Measurements from ENCODE around the gene ZNF621.
"Not testable (repeated sequence)": the region's sequence is repeated elsewhere in the genome, so short reads cannot be mapped to it uniquely, and the experiment has no call there.

The ZNF621 gene

DNA sequence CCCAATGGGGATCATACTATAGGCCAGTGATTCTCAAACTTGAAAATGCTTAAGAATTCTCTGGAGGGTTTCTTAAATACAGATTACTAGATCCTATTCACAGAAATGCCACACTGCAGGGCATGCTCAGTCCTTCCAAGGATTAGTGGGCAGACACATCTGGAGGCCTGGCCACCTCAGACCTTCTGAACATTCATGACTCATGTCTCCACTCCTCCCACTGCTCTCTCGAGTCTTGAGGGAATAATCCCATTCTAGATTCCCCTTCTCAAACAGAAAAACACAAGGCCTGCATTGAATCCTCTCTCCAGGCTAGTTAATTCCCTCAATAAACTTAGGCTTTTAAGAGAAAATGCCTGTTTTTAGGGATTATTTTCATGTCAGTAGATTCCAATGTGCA lies 22.1 kb downstream of the ZNF621 start:
- DNase-seq: no peak

GRCh38 chr3:40550167-40550566 lies 25.4 kb downstream of the ZNF621 start:
- DNase-seq: no peak

DNA sequence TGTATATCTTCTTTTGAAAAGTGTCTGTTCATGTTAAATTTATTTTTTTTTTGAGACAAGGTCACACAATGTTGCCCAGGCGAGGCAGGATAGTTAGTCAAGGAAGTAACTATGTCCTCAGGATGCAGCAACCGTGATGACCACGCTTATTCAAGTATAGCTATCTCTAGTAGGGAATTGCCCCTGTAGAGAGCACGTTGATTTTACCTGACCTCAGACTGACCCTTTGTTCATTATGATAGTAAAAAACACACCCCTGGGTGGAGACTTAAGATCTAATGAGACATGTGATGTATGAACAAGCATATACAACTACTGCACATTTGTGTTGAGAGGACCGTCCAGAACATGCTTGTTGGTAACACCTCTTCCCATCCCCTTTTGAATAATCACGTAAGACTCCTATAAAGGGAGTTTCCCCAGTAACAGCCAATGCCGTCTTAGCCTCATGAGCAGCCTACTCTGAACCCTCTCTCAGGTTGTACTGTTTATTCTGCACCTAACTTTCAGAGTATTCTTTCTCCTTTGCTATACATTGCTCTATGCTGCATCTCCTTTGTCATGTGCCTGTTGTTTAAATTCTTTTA lies 32.9 kb downstream of the ZNF621 start:
- DNase-seq: no peak

DNA sequence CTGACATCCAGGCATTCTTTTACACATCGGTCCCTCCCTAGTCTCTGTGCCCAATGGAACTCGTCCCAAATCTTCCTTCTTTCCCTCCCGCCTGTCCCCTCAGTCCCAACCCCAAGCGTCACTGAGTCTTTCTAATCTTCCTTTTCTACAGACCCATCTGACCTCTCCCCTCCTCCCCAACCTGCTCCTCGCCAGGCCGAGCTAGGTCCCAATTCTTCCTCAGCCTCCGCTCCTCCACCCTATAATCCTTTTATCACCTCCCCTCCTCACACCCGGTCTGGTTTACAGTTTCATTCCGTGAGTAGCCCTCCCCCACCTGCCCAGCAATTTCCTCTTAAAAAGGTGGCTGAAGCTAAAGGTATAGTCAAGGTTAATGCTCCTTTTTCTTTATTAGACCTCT lies 37.7 kb downstream of the ZNF621 start:
- DNase-seq: not testable (repeated sequence)

GRCh38 chr3:40565629-40566028 lies 40.9 kb downstream of the ZNF621 start:
- not testable (repeated sequence) for DNase-seq

GRCh38 chr3:40566694-40567093 lies 41.9 kb downstream of the ZNF621 start:
- no peak for DNase-seq

GRCh38 chr3:40572588-40572987 lies 47.8 kb downstream of the ZNF621 start:
- no peak for DNase-seq

DNA sequence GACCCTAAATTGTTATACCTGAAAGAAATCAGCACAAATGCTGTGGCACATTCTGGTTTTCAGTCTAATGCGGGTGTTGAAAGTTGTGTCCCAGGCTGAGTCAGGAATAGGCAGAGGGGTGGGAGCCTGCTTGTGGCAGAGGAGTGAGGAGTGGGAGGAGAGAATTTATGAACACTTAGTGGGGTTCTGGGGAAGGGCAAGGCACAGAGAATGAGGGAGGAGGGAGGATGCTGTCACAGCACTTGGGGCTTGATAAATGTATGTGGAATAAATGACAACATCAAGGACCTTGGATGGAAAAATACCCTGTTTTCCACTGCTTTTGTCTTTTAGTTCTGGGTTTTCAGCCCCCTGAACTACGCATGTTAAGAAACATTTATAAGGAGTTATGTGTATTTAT lies 49.3 kb downstream of the ZNF621 start:
- DNase-seq: no peak

DNA sequence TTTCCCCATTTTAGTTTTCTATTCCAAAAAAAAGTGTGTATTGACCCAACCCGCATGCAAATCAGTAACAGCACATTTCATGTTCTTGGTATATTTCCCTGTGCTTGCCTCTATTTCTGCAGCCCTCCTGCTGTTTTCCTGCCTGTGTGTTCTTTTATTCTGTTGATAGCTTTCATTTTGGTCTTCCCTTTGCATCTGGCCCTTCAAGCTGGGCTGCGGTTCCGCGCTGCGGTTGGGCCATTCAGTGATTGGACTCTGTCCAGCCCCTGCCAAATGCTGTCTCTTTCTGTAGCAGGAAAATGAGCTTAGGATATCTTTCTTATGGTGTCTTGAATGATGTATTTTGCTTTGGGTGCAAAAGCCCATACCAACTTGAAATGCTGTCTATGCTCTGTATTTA lies 49.9 kb downstream of the ZNF621 start:
- DNase-seq: no peak

GRCh38 chr3:40576396-40576795 lies 51.6 kb downstream of the ZNF621 start:
- DNase-seq: no peak

- peak; percentile 27 for DNase-seq
Observed at GRCh38 chr3:40580494-40581091, 55.8 kb downstream of the ZNF621 start.

DNA sequence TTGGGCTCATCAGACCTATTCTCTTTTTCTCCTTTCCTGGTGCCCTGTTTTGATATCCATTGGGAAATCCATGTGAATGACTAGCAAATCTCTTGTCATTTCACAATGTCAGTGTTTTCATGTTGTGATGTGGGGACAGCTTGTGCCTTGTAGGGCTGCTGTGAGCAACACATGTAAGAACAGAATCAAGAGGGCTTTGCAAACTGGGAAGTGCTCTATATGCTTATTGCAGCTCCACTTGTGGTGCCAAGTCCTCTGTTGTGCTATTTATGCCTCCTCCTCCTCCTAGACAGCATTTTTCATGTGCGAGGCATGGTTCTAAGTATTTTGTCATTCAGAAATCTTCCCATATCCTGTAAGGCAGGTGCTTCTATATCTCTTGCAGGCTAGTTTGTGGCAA lies 56.4 kb downstream of the ZNF621 start:
- DNase-seq: no peak

- DNase-seq: no peak
Observed at GRCh38 chr3:40582401-40583027, 57.8 kb downstream of the ZNF621 start.

GRCh38 chr3:40583691-40584090 lies 58.9 kb downstream of the ZNF621 start:
- DNase-seq: no peak

GRCh38 chr3:40584625-40585189 lies 59.9 kb downstream of the ZNF621 start:
- no peak for DNase-seq

GRCh38 chr3:40585381-40586016 lies 60.7 kb downstream of the ZNF621 start:
- DNase-seq: no peak

DNA sequence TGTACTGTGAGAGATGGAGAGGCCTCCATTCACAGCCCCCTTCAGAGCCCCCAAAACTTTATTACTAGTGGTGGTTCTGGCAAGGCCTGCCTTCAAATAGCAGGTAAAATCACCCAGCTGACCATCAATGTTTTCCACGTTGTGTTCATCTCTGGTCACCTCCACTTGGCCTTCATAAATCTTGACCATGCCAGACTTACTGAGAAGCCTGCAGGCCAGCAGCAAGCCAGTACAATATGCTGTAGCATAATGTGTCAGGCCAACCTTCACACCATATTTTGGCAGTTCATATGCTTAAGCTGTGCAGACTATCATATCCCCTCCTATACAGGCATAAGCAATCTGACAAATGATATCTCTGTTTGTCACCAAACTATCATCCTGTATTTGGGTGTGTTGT lies 62.1 kb downstream of the ZNF621 start:
- no peak for DNase-seq

DNA sequence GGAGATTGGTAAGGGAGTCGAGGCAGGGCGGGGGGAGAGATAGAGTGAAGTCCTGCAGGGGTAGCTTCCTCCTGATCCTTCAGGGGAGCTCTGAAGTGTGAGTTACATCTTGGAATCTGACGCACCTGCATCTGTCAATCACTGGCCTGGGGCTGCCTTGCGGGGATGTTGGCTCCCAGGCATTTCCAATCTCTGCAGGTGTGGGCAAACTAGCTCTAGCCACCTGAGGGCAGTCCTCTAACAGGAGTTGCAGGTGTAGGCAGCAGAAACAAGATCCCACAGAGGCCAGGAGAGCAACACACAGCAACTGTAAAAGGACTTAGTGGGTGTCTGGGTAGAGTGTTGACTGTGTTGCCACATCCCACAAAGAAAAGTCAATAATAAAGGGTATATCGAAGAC lies 63.6 kb downstream of the ZNF621 start:
- no peak for DNase-seq
